ENCODE results near the gene LAMTOR2. TPM values are rescaled to one million over a fixed set of nuclear protein-coding genes. Genes with fewer than 3 reads are reported as not detected.

The LAMTOR2 gene
- total RNA-seq, 4 donors from 2014 or later = 32.6 to 51.8 (median 47.8) TPM

DNA sequence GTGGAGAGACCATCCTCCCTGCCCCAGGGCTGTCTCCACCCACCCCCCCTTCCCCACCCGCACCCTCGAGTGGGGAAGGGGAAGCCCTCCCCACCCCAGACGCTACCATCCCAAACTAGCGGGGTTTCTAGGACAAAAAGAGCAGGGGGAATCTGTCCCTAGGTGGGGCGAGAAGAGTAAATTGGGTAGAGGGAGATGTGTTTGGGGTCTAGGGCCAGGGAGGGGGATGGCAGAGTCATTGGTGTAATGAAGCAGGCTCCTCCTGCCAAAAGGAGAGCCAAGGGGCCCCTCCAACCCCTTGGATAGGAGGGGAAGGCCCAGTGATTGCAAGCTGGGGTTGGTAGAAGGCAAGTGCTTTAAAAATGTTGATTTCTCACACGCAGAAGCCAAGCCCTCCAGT, 17.7 kb downstream of the LAMTOR2 start:
- no peaks in the 10 kb centered on the region for H3K9me3 ChIP-seq
- no peak overlapping the region for H3K27ac ChIP-seq
- no peak overlapping the region for H3K4me3 ChIP-seq
- 59% methylated on average over 6 of the region's 6 CpGs for WGBS, 2 donors
- peaks cover 0 to 19% (median 3%) of the 10 kb centered on the region in 4 donors for H3K4me1 ChIP-seq
- no peaks in the 10 kb centered on the region for H3K36me3 ChIP-seq
- no peaks in the 10 kb centered on the region for H3K27me3 ChIP-seq
- no peak for DNase-seq (ENCODE audit: low spot score in 2 of 2)
- no peak for TF ChIP-seq POLR2A (IDR thresholded peaks at IDR 0.05)

- DNase-seq (ENCODE audit: low spot score in 2 of 2) = no peak
- H3K27me3 ChIP-seq = no peaks in the 10 kb centered on the region
- no peaks in the 10 kb centered on the region for H3K36me3 ChIP-seq
- H3K9me3 ChIP-seq = no peaks in the 10 kb centered on the region
- TF ChIP-seq EP300 (IDR thresholded peaks at IDR 0.05) (no peak), CTCF (IDR thresholded peaks at IDR 0.05) (no peak), POLR2A (IDR thresholded peaks at IDR 0.05) (no peak)
- no peak overlapping the region for H3K4me3 ChIP-seq
- H3K4me1 ChIP-seq = peaks cover 0 to 19% (median 3%) of the 10 kb centered on the region in 4 donors
- WGBS, 2 donors = 0 to 32% methylated on average over 1 of the region's 1 CpG
- H3K27ac ChIP-seq = no peak overlapping the region
These were observed 18.6 kb downstream of the LAMTOR2 start for GRCh38 chr1:156073110-156073687.

GRCh38 chr1:156073740-156074139, 19.2 kb downstream of the LAMTOR2 start:
- no peak overlapping the region for H3K27ac ChIP-seq
- H3K4me3 ChIP-seq = no peak overlapping the region
- no peak for DNase-seq (ENCODE audit: low spot score in 2 of 2)
- no peaks in the 10 kb centered on the region for H3K9me3 ChIP-seq
- peaks cover 0 to 19% (median 3%) of the 10 kb centered on the region in 4 donors for H3K4me1 ChIP-seq
- 38 to 45% methylated on average over 5 of the region's 5 CpGs for WGBS, 2 donors
- H3K36me3 ChIP-seq = no peaks in the 10 kb centered on the region
- H3K27me3 ChIP-seq = no peaks in the 10 kb centered on the region
- no peak for TF ChIP-seq POLR2A (IDR thresholded peaks at IDR 0.05)
- TF ChIP-seq CTCF (IDR thresholded peaks at IDR 0.05) = no peak
- TF ChIP-seq EP300 (IDR thresholded peaks at IDR 0.05) = no peak

- Histone ChIP-seq H3K27me3 (no peaks in the 10 kb centered on the region), H3K36me3 (no peaks in the 10 kb centered on the region), H3K9me3 (no peaks in the 10 kb centered on the region), H3K4me3 (no peak overlapping the region), H3K4me1 (peaks cover 0 to 19% (median 3%) of the 10 kb centered on the region in 4 donors), H3K27ac (no peak overlapping the region)
- no peak for TF ChIP-seq POLR2A (IDR thresholded peaks at IDR 0.05)
- TF ChIP-seq EP300 (IDR thresholded peaks at IDR 0.05) = no peak
- no peak for TF ChIP-seq CTCF (IDR thresholded peaks at IDR 0.05)
- 48 to 53% methylated on average over 8 of the region's 8 CpGs for WGBS, 2 donors
- DNase-seq (ENCODE audit: low spot score in 2 of 2) = no peak
These were observed 20.1 kb downstream of the LAMTOR2 start for GRCh38 chr1:156074661-156075060.

DNA sequence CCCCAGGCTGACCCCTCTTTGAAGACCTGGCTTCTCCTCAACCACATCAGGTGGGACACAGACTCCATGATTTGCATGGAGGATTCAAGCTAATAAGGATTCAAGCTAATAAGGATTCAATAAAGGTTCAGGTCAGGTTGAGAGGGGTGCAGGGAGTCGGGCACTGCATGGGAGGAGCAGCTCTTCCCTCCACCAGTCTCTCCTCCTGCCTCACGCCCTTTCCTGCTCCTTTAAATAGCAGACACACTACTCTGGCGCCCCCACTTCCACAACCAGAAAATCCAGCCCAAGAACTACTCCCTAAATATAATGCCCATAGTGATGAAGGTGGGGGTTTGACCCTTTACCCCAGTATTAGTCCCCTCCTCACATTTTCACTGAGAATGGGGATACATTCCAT, 20.6 kb downstream of the LAMTOR2 start:
- H3K9me3 ChIP-seq = no peaks in the 10 kb centered on the region
- no peak overlapping the region for H3K4me3 ChIP-seq
- no peak overlapping the region for H3K27ac ChIP-seq
- peaks cover 0 to 19% (median 3%) of the 10 kb centered on the region in 4 donors for H3K4me1 ChIP-seq
- DNase-seq (ENCODE audit: low spot score in 2 of 2) = no peak
- no peaks in the 10 kb centered on the region for H3K27me3 ChIP-seq
- no peaks in the 10 kb centered on the region for H3K36me3 ChIP-seq
- 44 to 59% methylated on average over 3 of the region's 3 CpGs for WGBS, 2 donors
- TF ChIP-seq CTCF (IDR thresholded peaks at IDR 0.05) (no peak), POLR2A (IDR thresholded peaks at IDR 0.05) (no peak), EP300 (IDR thresholded peaks at IDR 0.05) (no peak)

Data from tibial nerve (tissue), 4 donors.